ENCODE measurements around the gene FGF8. TPM values are rescaled to one million over a fixed set of nuclear protein-coding genes. Genes with fewer than 3 reads are reported as not detected.

The FGF8 gene
- polyA plus RNA-seq, 3 donors: not detected

- Mint-ChIP-seq H3K4me3 (no peak overlapping the region), H3K27me3 (ENCODE audit: low read depth in 3 of 3) (peaks cover 5 to 19% (median 17%) of the 10 kb centered on the region in 3 donors), H3K36me3 (no peaks in the 10 kb centered on the region), H3K9me3 (no peaks in the 10 kb centered on the region), H3K27ac (no peak overlapping the region), H3K4me1 (no peaks in the 10 kb centered on the region)
- H4K20me1 ChIP-seq (ENCODE audit: insufficient read depth, low read length): no peaks in the 10 kb centered on the region
- no peak overlapping the region for H3K27ac ChIP-seq (ENCODE audit: low read depth in 1 of 2, low read length in 2 of 2)
- H3K9me3 ChIP-seq (replicated peaks in 1 of 2; ENCODE audit: control insufficient read depth in 1 of 2, insufficient read depth in 1 of 2, low read length in 2 of 2): no peaks in the 10 kb centered on the region
- no CpG with 5 or more reads among the region's 1 CpG for WGBS (ENCODE audit: insufficient coverage)
- no peak overlapping the region for H3K4me3 ChIP-seq (replicated peaks in 1 of 3; ENCODE audit: low read depth in 2 of 3, low read length in 3 of 3)
- no peak overlapping the region for H3K4me2 ChIP-seq (replicated peaks; ENCODE audit: extremely low read depth, low read length, poor library complexity, severe bottlenecking)
- no peak for DNase-seq
- H3K4me1 ChIP-seq (ENCODE audit: control insufficient read depth in 1 of 2, insufficient read depth in 2 of 2, low read length in 2 of 2): no peaks in the 10 kb centered on the region
- TF ChIP-seq, protein P1, sequence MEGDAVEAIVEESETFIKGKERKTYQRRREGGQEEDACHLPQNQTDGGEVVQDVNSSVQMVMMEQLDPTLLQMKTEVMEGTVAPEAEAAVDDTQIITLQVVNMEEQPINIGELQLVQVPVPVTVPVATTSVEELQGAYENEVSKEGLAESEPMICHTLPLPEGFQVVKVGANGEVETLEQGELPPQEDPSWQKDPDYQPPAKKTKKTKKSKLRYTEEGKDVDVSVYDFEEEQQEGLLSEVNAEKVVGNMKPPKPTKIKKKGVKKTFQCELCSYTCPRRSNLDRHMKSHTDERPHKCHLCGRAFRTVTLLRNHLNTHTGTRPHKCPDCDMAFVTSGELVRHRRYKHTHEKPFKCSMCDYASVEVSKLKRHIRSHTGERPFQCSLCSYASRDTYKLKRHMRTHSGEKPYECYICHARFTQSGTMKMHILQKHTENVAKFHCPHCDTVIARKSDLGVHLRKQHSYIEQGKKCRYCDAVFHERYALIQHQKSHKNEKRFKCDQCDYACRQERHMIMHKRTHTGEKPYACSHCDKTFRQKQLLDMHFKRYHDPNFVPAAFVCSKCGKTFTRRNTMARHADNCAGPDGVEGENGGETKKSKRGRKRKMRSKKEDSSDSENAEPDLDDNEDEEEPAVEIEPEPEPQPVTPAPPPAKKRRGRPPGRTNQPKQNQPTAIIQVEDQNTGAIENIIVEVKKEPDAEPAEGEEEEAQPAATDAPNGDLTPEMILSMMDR (IDR thresholded peaks at IDR 0.05): no peak
- intact Hi-C loops (cut with micrococcal nuclease): no loop called here
- no peaks in the 10 kb centered on the region for H3K79me2 ChIP-seq (ENCODE audit: insufficient read depth, low read length)
- no peaks in the 10 kb centered on the region for H3K36me3 ChIP-seq (replicated peaks in 1 of 2; ENCODE audit: control insufficient read depth in 1 of 2, insufficient read depth in 2 of 2, low read length in 2 of 2)
- peaks cover 2 to 4% of the 10 kb centered on the region in 2 donors for H3K27me3 ChIP-seq (ENCODE audit: control insufficient read depth in 2 of 2, insufficient read depth in 2 of 2, low read length in 2 of 2)
- H2AFZ ChIP-seq (ENCODE audit: insufficient read depth, low read depth, low read length, poor library complexity, severe bottlenecking): no peak overlapping the region
- no peak overlapping the region for H3K9ac ChIP-seq (ENCODE audit: insufficient read depth, low read length, poor library complexity, severe bottlenecking)
These were observed 43.8 kb downstream of the FGF8 start for GRCh38 chr10:101732096-101732495.

GRCh38 chr10:101726115-101726387 lies 49.9 kb downstream of the FGF8 start:
- Histone ChIP-seq H3K9ac (ENCODE audit: insufficient read depth, low read length, poor library complexity, severe bottlenecking) (no peak overlapping the region), H2AFZ (ENCODE audit: insufficient read depth, low read depth, low read length, poor library complexity, severe bottlenecking) (no peak overlapping the region), H4K20me1 (ENCODE audit: insufficient read depth, low read length) (no peaks in the 10 kb centered on the region), H3K36me3 (replicated peaks in 1 of 2; ENCODE audit: control insufficient read depth in 1 of 2, insufficient read depth in 2 of 2, low read length in 2 of 2) (no peaks in the 10 kb centered on the region), H3K79me2 (ENCODE audit: insufficient read depth, low read length) (no peaks in the 10 kb centered on the region), H3K4me1 (ENCODE audit: control insufficient read depth in 1 of 2, insufficient read depth in 2 of 2, low read length in 2 of 2) (no peaks in the 10 kb centered on the region), H3K27me3 (ENCODE audit: control insufficient read depth in 2 of 2, insufficient read depth in 2 of 2, low read length in 2 of 2) (peaks cover 0 to 7% of the 10 kb centered on the region in 2 donors), H3K4me2 (replicated peaks; ENCODE audit: extremely low read depth, low read length, poor library complexity, severe bottlenecking) (no peak overlapping the region), H3K27ac (ENCODE audit: low read depth in 1 of 2, low read length in 2 of 2) (no peak overlapping the region), H3K9me3 (replicated peaks in 1 of 2; ENCODE audit: control insufficient read depth in 1 of 2, insufficient read depth in 1 of 2, low read length in 2 of 2) (no peaks in the 10 kb centered on the region), H3K4me3 (replicated peaks in 1 of 3; ENCODE audit: low read depth in 2 of 3, low read length in 3 of 3) (no peak overlapping the region)
- DNase-seq: no peak
- no peak overlapping the region for H3K4me3 Mint-ChIP-seq
- no peaks in the 10 kb centered on the region for H3K36me3 Mint-ChIP-seq
- H3K27me3 Mint-ChIP-seq (ENCODE audit: low read depth in 3 of 3): peaks cover 0 to 16% (median 6%) of the 10 kb centered on the region in 3 donors
- H3K27ac Mint-ChIP-seq: no peak overlapping the region
- TF ChIP-seq, protein P1 (IDR thresholded peaks at IDR 0.05): no peak
- H3K4me1 Mint-ChIP-seq: no peaks in the 10 kb centered on the region
- 83% methylated on average over 1 of the region's 2 CpGs for WGBS (ENCODE audit: insufficient coverage)
- no peaks in the 10 kb centered on the region for H3K9me3 Mint-ChIP-seq
- intact Hi-C loops (cut with micrococcal nuclease): no loop called here
